IMR-90 (cell line): Measurements from ENCODE around the gene KLHL40. TPM values are rescaled to one million over a fixed set of nuclear protein-coding genes. Genes with fewer than 3 reads are reported as not detected.

Experiments
- ATAC-seq: fragments of 200-7000 bp; cut with Tn5 transposase; 2 replicates; pipeline ENCODE4 v1.9.1; 2020; ENCODE audit warnings: low read depth, mild to moderate bottlenecking, moderate library complexity
- BruUV-seq: library from RNA; stranded (reverse); fragments of 400-500 nt; replicated peaks from 2 replicates; lab custom pipeline; 2021; lab: Mats Ljungman, UMichigan
- CTCF ChIA-PET: fragments of 300-600 bp; formaldehyde crosslinking; extraction: SDS; loops from one replicate; lab custom pipeline; 2021; ENCODE audit warnings: antibody characterized with exemption; lab: Yijun Ruan, JAX
- POLR2A ChIA-PET: fragments of 300-600 bp; sonication (Branson Sonifier 250); formaldehyde crosslinking; loops from one replicate; lab custom pipeline; 2022; ENCODE audit warnings: antibody characterized with exemption; ENCODE audit not compliant: unreplicated experiment; lab: Charles Lee
- DNase-seq: peaks from one replicate; pipeline ENCODE4 v3.0.0; 2013
- H2AFZ ChIP-seq: replicated peaks from 2 replicates; pipeline ENCODE3; 2013; ENCODE audit warnings: low read length, mild to moderate bottlenecking; ENCODE audit not compliant: poor library complexity
- H2AK5ac ChIP-seq: 2 replicates; pipeline ENCODE4 v1.6.1; 2013; ENCODE audit warnings: low read depth, low read length, inconsistent platforms
- H2AK9ac ChIP-seq: replicated peaks from 2 replicates; pipeline ENCODE3; 2013; ENCODE audit warnings: mild to moderate bottlenecking, low read depth, low read length, moderate library complexity; ENCODE audit not compliant: poor library complexity
- H2BK120ac ChIP-seq: 2 replicates; pipeline ENCODE4 v1.6.1; 2013; ENCODE audit warnings: low read depth, low read length, inconsistent platforms
- H2BK15ac ChIP-seq: 3 replicates; pipeline ENCODE4 v1.6.1; 2013; ENCODE audit warnings: low read depth, low read length, inconsistent platforms
- H2BK20ac ChIP-seq: 2 replicates; pipeline ENCODE4 v1.6.1; 2013; ENCODE audit warnings: low read depth, mild to moderate bottlenecking, inconsistent platforms, low read length, moderate library complexity
- H2BK5ac ChIP-seq: 2 replicates; pipeline ENCODE4 v1.6.1; 2013; ENCODE audit warnings: mild to moderate bottlenecking, low read depth, low read length, inconsistent platforms; ENCODE audit not compliant: poor library complexity, severe bottlenecking
- H3K14ac ChIP-seq: replicated peaks from 2 replicates; pipeline ENCODE4 v1.6.1; 2013; ENCODE audit warnings: low read depth, low read length, inconsistent platforms
- H3K18ac ChIP-seq: 2 replicates; pipeline ENCODE4 v1.6.1; 2013; ENCODE audit warnings: low read depth, low read length, control low read depth
- H3K23ac ChIP-seq: 2 replicates; pipeline ENCODE4 v1.6.1; 2013; ENCODE audit warnings: low read depth, low read length, inconsistent platforms
- H3K27ac ChIP-seq: 2 replicates; pipeline ENCODE4 v1.5.1; 2013; ENCODE audit warnings: mild to moderate bottlenecking, control low read depth, low read length; ENCODE audit not compliant: insufficient read depth
- H3K27me3 ChIP-seq: 2 replicates; pipeline ENCODE4 v1.6.1; 2013; ENCODE audit warnings: low read length; ENCODE audit not compliant: control insufficient read depth, insufficient read depth
- H3K36me3 ChIP-seq: 2 replicates; pipeline ENCODE4 v1.6.1; 2013; ENCODE audit warnings: low read length, mixed read lengths; ENCODE audit not compliant: control insufficient read depth, insufficient read depth
- H3K4ac ChIP-seq: 2 replicates; pipeline ENCODE4 v1.6.1; 2013; ENCODE audit warnings: low read depth, low read length, inconsistent platforms
- H3K4me1 ChIP-seq: 2 replicates; pipeline ENCODE4 v1.6.1; 2013; ENCODE audit warnings: low read length, mixed read lengths; ENCODE audit not compliant: control insufficient read depth, insufficient read depth
- H3K4me2 ChIP-seq: 2 replicates; pipeline ENCODE4 v1.6.1; 2013; ENCODE audit warnings: low read depth, mild to moderate bottlenecking, control low read depth, low read length, moderate library complexity
- H3K4me3 ChIP-seq: 2 replicates; pipeline ENCODE4 v1.5.1; 2013; ENCODE audit warnings: low read depth, mild to moderate bottlenecking, control low read depth, low read length, moderate library complexity; ENCODE audit not compliant: insufficient read depth
- H3K56ac ChIP-seq: 2 replicates; pipeline ENCODE4 v1.6.1; 2013; ENCODE audit warnings: low read length, inconsistent platforms; ENCODE audit not compliant: insufficient read depth; ENCODE audit errors: extremely low read depth
- H3K79me1 ChIP-seq, 2 experiments: 2 replicates each; pipeline ENCODE4 v1.6.1; 2013; ENCODE audit warnings: low read length in 2 of 2, inconsistent platforms in 1 of 2, low read depth in 1 of 2
- H3K9ac ChIP-seq: 2 replicates; pipeline ENCODE4 v1.6.1; 2013; ENCODE audit warnings: low read depth, low read length, control low read depth
- H3K9me1 ChIP-seq: 2 replicates; pipeline ENCODE4 v1.6.1; 2013; ENCODE audit warnings: low read length, inconsistent platforms; ENCODE audit not compliant: insufficient read depth
- H3K9me3 ChIP-seq: 2 replicates; pipeline ENCODE4 v1.6.1; 2013; ENCODE audit warnings: low read length; ENCODE audit not compliant: control insufficient read depth, insufficient read depth
- H4K20me1 ChIP-seq: 2 replicates; pipeline ENCODE4 v1.6.1; 2013; ENCODE audit warnings: low read length, inconsistent platforms; ENCODE audit not compliant: insufficient read depth
- H4K5ac ChIP-seq: 2 replicates; pipeline ENCODE4 v1.6.1; 2013; ENCODE audit warnings: mild to moderate bottlenecking, low read depth, low read length, control low read depth
- H4K8ac ChIP-seq, 2 experiments: 2 replicates each; pipeline ENCODE4 v1.6.1; 2013; ENCODE audit warnings: low read depth in 2 of 2, low read length in 2 of 2, control low read depth in 1 of 2, inconsistent platforms in 1 of 2
- H4K91ac ChIP-seq: 2 replicates; pipeline ENCODE4 v1.6.1; 2013; ENCODE audit warnings: low read depth, low read length, inconsistent platforms; ENCODE audit not compliant: insufficient read depth
- BHLHE40 ChIP-seq: fragments of 150-350 bp; IDR thresholded peaks from 2 replicates; pipeline ENCODE4 v1.6.1; 2016; ENCODE audit warnings: mild to moderate bottlenecking, low read depth, low read length
- CEBPB ChIP-seq: IDR thresholded peaks from 2 replicates; pipeline ENCODE4 v1.6.1; 2012; ENCODE audit warnings: low read depth, low read length, improper control_type of control experiment
- MAFK ChIP-seq: IDR thresholded peaks from 2 replicates; pipeline ENCODE4 v1.6.1; 2012; ENCODE audit warnings: low read depth, low read length, improper control_type of control experiment
- RCOR1 ChIP-seq: IDR thresholded peaks from 2 replicates; pipeline ENCODE4 v1.6.1; 2012; ENCODE audit warnings: mild to moderate bottlenecking, low read length, improper control_type of control experiment; ENCODE audit not compliant: insufficient replicate concordance
- WGBS, 2 experiments: methylation state at CpG; one replicate each; pipeline versions ENCODE4 v1.1.5 to v1.1.7; 2013; ENCODE audit warnings: missing lambda C conversion rate in 2 of 2; ENCODE audit not compliant: insufficient read length in 1 of 2; ENCODE audit errors: extremely low coverage in 2 of 2; 5-methylcytosine and 5-hydroxymethylcytosine counted together
- dilution Hi-C: fragments of 300-500 bp; cut with HindIII; formaldehyde crosslinking; loops from one replicate; pipeline ENCODE4 v1.14.3; 2018; ENCODE audit warnings: low sequenced_read_pairs; ENCODE audit not compliant: unreplicated experiment
- in situ Hi-C: fragments of 300-500 bp; cut with MboI; formaldehyde crosslinking; loops from 3 replicates; pipeline ENCODE4 v1.14.3; 2019; ENCODE audit warnings: low sequenced_read_pairs, inconsistent platforms, mixed read lengths
- intact Hi-C: fragments of 100-400 bp; cut with micrococcal nuclease; formaldehyde crosslinking; loops from 2 replicates; pipeline ENCODE4 v1.10.0; 2022
- polyA plus RNA-seq, 3 experiments: library from polyadenylated mRNA; depleted of rRNA; stranded (reverse); fragments of >200 nt; gene quantifications; 2 replicates each; pipeline ENCODE4 v1.2.3, GENCODE V29; 2012; ENCODE audit warnings: low replicate concordance in 1 of 3
- total RNA-seq: library from RNA; depleted of rRNA; stranded (reverse); fragments of >200 nt; gene quantifications from 2 replicates; pipeline ENCODE4 v1.2.3, GENCODE V29; 2012
- TF ChIP-seq, protein P1 (sequence below): fragments of 150-350 bp; IDR thresholded peaks from 2 replicates; pipeline ENCODE4 v1.6.1; 2016; ENCODE audit warnings: low read depth, mild to moderate bottlenecking, low read length, moderate library complexity, borderline replicate concordance

The KLHL40 gene
- total and polyA plus RNA-seq, 2 of the 4 experiments (the other 2 are of a cell fraction) = not detected

DNA sequence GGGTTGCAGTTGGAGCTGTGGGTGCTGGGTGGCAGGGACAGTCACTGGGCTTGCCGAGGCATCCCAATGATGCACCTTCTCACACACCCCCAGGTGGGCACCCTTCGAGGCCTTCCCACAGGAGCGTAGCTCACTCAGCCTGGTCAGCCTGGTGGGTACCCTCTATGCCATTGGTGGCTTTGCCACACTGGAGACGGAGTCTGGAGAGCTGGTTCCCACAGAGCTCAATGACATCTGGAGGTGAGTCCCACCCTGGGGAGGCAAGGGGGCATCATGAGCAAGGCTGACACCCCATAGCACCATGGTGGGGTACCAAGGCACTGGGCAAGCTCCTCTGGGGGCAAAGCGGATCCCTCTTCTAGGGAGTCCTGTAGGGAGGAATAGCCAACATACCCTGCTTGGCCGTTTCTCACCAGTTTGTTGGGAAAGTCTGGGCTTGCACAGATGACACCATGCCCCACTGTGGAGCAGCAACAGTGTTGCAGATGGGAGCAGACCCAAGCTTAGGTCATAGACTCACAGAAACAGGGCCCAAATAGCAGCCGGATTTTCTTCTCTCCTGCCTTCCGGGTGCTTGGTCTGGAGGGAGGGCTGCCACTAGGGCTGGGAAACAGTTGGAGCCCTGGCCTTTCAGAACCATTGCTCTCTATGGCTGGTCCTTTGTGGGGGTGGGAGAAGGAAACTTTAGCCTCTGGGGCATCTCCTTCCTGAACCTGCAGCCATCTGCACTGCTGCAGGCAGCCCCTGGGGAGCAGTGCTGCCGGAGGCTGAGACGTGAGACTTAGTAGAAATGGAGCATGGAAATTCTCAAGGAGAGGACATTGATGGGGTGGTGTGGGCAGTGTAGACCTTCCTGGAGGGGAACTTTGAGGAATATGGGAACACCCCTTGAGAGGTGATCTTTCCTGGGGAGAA is 5.7 kb downstream of the KLHL40 start:
- Histone ChIP-seq H3K4me2 (no peak overlapping the region), H3K36me3 (no peaks in the 10 kb centered on the region), H2AK9ac (no peak overlapping the region), H4K91ac (no peak overlapping the region), H3K9ac (no peak overlapping the region), H3K9me1 (0 out of 2 replicates have a peak, but pooled peaks cover 2% of the 10 kb centered on the region), H2BK5ac (no peak overlapping the region), H2BK20ac (no peak overlapping the region), H2AFZ (no peak overlapping the region), H3K4me3 (no peak overlapping the region), H4K5ac (no peak overlapping the region), H3K56ac (no peak overlapping the region), H3K79me1 (no peaks in the 10 kb centered on the region), H3K18ac (no peak overlapping the region), H3K9me3 (peaks cover 5% of the 10 kb centered on the region), H4K8ac (no peak overlapping the region), H3K4me1 (peaks cover under 1% of the 10 kb centered on the region; the same call in 1 of the 2 replicates), H3K4ac (no peak overlapping the region), H4K20me1 (no peaks in the 10 kb centered on the region; the same call in 1 of the 2 replicates), H2BK120ac (no peak overlapping the region), H3K23ac (no peak overlapping the region), H3K14ac (no peak overlapping the region), H2BK15ac (no peak overlapping the region), H3K27me3 (peaks cover 81% of the 10 kb centered on the region), H3K27ac (no peak overlapping the region), H2AK5ac (no peak overlapping the region)
- 20% methylated on average over 1 of the region's 10 CpGs; no CpG with 5 or more reads in 1 of the 2 experiments for WGBS, 2 experiments
- TF ChIP-seq, protein P1, sequence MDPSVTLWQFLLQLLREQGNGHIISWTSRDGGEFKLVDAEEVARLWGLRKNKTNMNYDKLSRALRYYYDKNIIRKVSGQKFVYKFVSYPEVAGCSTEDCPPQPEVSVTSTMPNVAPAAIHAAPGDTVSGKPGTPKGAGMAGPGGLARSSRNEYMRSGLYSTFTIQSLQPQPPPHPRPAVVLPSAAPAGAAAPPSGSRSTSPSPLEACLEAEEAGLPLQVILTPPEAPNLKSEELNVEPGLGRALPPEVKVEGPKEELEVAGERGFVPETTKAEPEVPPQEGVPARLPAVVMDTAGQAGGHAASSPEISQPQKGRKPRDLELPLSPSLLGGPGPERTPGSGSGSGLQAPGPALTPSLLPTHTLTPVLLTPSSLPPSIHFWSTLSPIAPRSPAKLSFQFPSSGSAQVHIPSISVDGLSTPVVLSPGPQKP = no peak
- TF ChIP-seq RCOR1 = no peak
- no peak for TF ChIP-seq BHLHE40
- TF ChIP-seq CEBPB = no peak
- no peak for TF ChIP-seq MAFK
- in situ Hi-C loops (no loop called here), dilution Hi-C loops (no loop called here), intact Hi-C loops (no loop called here)
- ATAC-seq (0 out of 2 replicates have a peak, but pooled peaks have one; percentile 24), DNase-seq (no peak)
- CTCF ChIA-PET = no interaction called here
- POLR2A ChIA-PET = no interaction called here
- no TSS peak for BruUV-seq
